ENCODE measurements around the gene RPTOR. TPM values are rescaled to one million over a fixed set of nuclear protein-coding genes. Genes with fewer than 3 reads are reported as not detected.

The RPTOR gene
- total and polyA plus RNA-seq, 2 donors (not counting 1 experiment from before 2014, with no cell fraction given): 6.7 to 22.8 TPM

DNA sequence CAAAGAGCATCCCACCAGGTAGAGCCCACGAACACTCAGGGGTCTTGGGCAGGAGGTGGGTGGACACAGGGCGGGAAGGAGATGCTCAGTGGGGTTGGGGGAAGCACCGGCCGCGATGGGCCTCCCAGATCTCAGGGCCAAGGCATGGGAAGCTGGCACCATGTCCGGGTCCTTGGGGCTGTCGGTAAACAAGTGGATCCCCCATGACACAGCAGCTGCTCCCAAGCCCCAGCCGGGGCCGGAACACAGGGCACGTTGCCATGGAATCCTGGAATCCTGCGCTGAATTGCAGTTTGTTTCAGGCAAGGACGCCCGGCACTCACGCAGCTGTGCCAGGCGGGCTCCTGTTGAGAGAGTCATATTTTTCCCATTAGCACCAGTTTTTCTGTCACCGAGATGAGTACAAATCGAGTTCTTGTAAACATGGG lies 424.0 kb downstream of the RPTOR start:
- Histone ChIP-seq H3K79me2 (ENCODE audit: control insufficient read depth, insufficient read depth, low read length) (no peaks in the 10 kb centered on the region), H3K27ac (ENCODE audit: insufficient read depth, low read length) (no peak overlapping the region), H2AFZ (ENCODE audit: low read length) (no peak overlapping the region), H3K9ac (ENCODE audit: insufficient read depth, low read length) (peak overlapping the region; percentile 13), H3K9me3 (ENCODE audit: control insufficient read depth, insufficient read depth, low read depth, low read length) (no peaks in the 10 kb centered on the region), H3K4me1 (ENCODE audit: control insufficient read depth, extremely low read depth, insufficient read depth, low read length) (peaks cover 13% of the 10 kb centered on the region), H4K20me1 (ENCODE audit: control insufficient read depth, extremely low read depth, insufficient read depth, low read length) (no peaks in the 10 kb centered on the region), H3K36me3 (ENCODE audit: control insufficient read depth, insufficient read depth, low read length) (peaks cover 2% of the 10 kb centered on the region), H3K4me2 (ENCODE audit: extremely low read depth, insufficient read depth, low read length) (peak overlapping the region; percentile 8), H3K4me3 (replicated peaks in 1 of 4; ENCODE audit: control extremely low read depth in 1 of 4, insufficient read depth in 1 of 4, low read depth in 3 of 4, low read length in 4 of 4) (no peak overlapping the region), H3K27me3 (ENCODE audit: control insufficient read depth, insufficient read depth, low read length) (no peaks in the 10 kb centered on the region)
- TF ChIP-seq EZH2 (IDR thresholded peaks at IDR 0.05; ENCODE audit: low read length, missing control alignments): no peak
- peak; percentile 32 to 53 for DNase-seq (ENCODE audit: low read depth in 2 of 2)

DNA sequence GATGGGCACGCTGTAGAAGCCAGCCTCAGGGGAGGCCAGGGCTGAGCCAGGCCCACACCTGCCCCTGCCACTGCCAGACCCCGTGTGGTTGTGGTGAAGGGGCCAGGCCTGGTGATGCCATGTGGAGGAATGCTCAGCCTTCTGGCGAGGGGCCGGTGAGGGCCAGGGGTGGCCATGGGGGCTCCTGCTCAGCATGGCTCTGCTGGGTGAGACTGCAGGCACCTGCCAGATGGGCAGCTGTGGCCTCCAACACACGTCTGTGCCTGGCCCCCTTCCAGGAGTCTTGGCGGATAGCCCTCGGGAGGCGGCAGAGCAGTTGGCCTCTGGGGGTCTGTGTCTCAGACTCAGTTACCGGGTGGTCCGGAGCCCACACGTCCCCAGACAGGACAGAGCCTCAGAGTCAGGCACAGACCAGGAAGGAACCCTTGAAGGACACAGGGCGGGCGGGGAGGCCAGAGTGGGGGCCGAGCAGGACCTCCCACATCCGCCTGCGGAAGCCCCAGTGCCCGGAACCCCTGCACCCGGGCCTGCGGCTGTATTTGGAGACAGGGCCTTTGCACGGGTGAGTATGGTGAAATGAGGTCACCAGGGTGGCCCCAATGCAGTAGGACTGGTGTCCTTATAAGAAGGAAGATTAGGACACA lies 424.5 kb downstream of the RPTOR start:
- Histone ChIP-seq H3K79me2 (ENCODE audit: control insufficient read depth, insufficient read depth, low read length) (no peaks in the 10 kb centered on the region), H3K4me2 (ENCODE audit: extremely low read depth, insufficient read depth, low read length) (no peak overlapping the region), H3K27ac (ENCODE audit: insufficient read depth, low read length) (no peak overlapping the region), H2AFZ (ENCODE audit: low read length) (no peak overlapping the region), H3K4me3 (replicated peaks in 1 of 4; ENCODE audit: control extremely low read depth in 1 of 4, insufficient read depth in 1 of 4, low read depth in 3 of 4, low read length in 4 of 4) (no peak overlapping the region), H4K20me1 (ENCODE audit: control insufficient read depth, extremely low read depth, insufficient read depth, low read length) (no peaks in the 10 kb centered on the region), H3K9ac (ENCODE audit: insufficient read depth, low read length) (peak overlapping the region; percentile 13), H3K27me3 (ENCODE audit: control insufficient read depth, insufficient read depth, low read length) (no peaks in the 10 kb centered on the region), H3K4me1 (ENCODE audit: control insufficient read depth, extremely low read depth, insufficient read depth, low read length) (peaks cover 13% of the 10 kb centered on the region), H3K36me3 (ENCODE audit: control insufficient read depth, insufficient read depth, low read length) (peaks cover 2% of the 10 kb centered on the region), H3K9me3 (ENCODE audit: control insufficient read depth, insufficient read depth, low read depth, low read length) (no peaks in the 10 kb centered on the region)
- DNase-seq (ENCODE audit: low read depth in 2 of 2): no peak
- TF ChIP-seq, protein P1, sequence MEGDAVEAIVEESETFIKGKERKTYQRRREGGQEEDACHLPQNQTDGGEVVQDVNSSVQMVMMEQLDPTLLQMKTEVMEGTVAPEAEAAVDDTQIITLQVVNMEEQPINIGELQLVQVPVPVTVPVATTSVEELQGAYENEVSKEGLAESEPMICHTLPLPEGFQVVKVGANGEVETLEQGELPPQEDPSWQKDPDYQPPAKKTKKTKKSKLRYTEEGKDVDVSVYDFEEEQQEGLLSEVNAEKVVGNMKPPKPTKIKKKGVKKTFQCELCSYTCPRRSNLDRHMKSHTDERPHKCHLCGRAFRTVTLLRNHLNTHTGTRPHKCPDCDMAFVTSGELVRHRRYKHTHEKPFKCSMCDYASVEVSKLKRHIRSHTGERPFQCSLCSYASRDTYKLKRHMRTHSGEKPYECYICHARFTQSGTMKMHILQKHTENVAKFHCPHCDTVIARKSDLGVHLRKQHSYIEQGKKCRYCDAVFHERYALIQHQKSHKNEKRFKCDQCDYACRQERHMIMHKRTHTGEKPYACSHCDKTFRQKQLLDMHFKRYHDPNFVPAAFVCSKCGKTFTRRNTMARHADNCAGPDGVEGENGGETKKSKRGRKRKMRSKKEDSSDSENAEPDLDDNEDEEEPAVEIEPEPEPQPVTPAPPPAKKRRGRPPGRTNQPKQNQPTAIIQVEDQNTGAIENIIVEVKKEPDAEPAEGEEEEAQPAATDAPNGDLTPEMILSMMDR (conservative IDR thresholded peaks at IDR 0.05 in 1 of 2, IDR thresholded peaks at IDR 0.05 in 1 of 2; ENCODE audit: low read depth in 1 of 2, low read length in 2 of 2): no peak
- TF ChIP-seq EZH2 (IDR thresholded peaks at IDR 0.05; ENCODE audit: low read length, missing control alignments): no peak

DNA sequence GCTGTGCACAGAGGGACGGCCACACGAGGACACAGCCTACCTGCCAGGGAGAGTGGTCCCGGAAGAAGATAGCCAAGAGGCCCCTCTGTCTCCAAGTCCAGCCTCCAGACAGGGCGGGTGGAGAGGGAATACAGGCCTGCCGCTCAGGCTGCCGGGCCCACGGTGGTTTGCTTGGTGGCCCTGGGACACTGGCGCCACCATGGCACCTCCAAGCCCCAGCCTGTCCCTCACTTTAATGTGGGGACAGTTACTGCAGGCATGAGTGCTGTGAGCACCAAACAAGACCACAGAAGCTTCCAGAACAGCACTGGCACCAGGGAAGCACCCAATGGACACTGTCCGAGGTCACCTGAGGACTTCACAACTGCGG lies 425.0 kb downstream of the RPTOR start:
- H3K9ac ChIP-seq (ENCODE audit: insufficient read depth, low read length): no peak overlapping the region
- no peaks in the 10 kb centered on the region for H3K79me2 ChIP-seq (ENCODE audit: control insufficient read depth, insufficient read depth, low read length)
- no peak overlapping the region for H3K4me3 ChIP-seq (replicated peaks in 1 of 4; ENCODE audit: control extremely low read depth in 1 of 4, insufficient read depth in 1 of 4, low read depth in 3 of 4, low read length in 4 of 4)
- peaks cover 13% of the 10 kb centered on the region for H3K4me1 ChIP-seq (ENCODE audit: control insufficient read depth, extremely low read depth, insufficient read depth, low read length)
- no peaks in the 10 kb centered on the region for H3K27me3 ChIP-seq (ENCODE audit: control insufficient read depth, insufficient read depth, low read length)
- no peak for DNase-seq (ENCODE audit: low read depth in 2 of 2)
- H3K9me3 ChIP-seq (ENCODE audit: control insufficient read depth, insufficient read depth, low read depth, low read length): no peaks in the 10 kb centered on the region
- H3K27ac ChIP-seq (ENCODE audit: insufficient read depth, low read length): no peak overlapping the region
- TF ChIP-seq, protein P1 (conservative IDR thresholded peaks at IDR 0.05 in 1 of 2, IDR thresholded peaks at IDR 0.05 in 1 of 2; ENCODE audit: low read depth in 1 of 2, low read length in 2 of 2): no peak
- TF ChIP-seq EZH2 (IDR thresholded peaks at IDR 0.05; ENCODE audit: low read length, missing control alignments): no peak
- no peak overlapping the region for H2AFZ ChIP-seq (ENCODE audit: low read length)
- no peaks in the 10 kb centered on the region for H4K20me1 ChIP-seq (ENCODE audit: control insufficient read depth, extremely low read depth, insufficient read depth, low read length)
- no peaks in the 10 kb centered on the region for H3K36me3 ChIP-seq (ENCODE audit: control insufficient read depth, insufficient read depth, low read length)
- no peak overlapping the region for H3K4me2 ChIP-seq (ENCODE audit: extremely low read depth, insufficient read depth, low read length)
